ENCODE data around the gene MVB12A.

DNA sequence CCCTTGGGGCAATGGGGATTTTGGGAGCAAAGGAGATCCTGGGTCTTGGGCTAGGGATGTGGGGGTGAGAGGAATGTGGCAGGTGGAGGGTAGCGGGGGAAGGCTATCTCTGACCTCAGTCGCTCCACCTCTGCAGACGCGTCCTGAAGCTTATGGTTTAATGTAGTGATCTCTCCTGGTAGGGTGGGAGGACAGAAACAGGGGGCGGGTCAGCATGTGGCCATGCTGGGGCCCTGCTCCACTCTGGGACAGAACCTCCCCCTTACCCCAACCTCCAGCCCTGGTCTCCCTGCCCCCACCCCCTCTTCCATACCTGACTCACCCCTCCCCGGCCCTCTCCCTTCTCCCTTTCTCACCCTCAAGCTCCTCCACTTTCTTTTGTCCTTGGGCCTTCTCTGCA, 15.8 kb upstream of the MVB12A start:
- TF ChIP-seq, protein P1, sequence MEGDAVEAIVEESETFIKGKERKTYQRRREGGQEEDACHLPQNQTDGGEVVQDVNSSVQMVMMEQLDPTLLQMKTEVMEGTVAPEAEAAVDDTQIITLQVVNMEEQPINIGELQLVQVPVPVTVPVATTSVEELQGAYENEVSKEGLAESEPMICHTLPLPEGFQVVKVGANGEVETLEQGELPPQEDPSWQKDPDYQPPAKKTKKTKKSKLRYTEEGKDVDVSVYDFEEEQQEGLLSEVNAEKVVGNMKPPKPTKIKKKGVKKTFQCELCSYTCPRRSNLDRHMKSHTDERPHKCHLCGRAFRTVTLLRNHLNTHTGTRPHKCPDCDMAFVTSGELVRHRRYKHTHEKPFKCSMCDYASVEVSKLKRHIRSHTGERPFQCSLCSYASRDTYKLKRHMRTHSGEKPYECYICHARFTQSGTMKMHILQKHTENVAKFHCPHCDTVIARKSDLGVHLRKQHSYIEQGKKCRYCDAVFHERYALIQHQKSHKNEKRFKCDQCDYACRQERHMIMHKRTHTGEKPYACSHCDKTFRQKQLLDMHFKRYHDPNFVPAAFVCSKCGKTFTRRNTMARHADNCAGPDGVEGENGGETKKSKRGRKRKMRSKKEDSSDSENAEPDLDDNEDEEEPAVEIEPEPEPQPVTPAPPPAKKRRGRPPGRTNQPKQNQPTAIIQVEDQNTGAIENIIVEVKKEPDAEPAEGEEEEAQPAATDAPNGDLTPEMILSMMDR (IDR thresholded peaks at IDR 0.05) = no peak
- no peak for TF ChIP-seq POLR2A (IDR thresholded peaks at IDR 0.05)
